ENCODE measurements around the gene XPO5. TPM values are rescaled to one million over a fixed set of nuclear protein-coding genes. Genes with fewer than 3 reads are reported as not detected.

The XPO5 gene
- total RNA-seq, 3 donors from 2014 or later (not counting 1 experiment from before 2014, with no cell fraction given) = 47.6 to 54.6 (median 48.7) TPM

GRCh38 chr6:43509142-43509983 is 66.5 kb downstream of the XPO5 start:
- Mint-ChIP-seq H3K4me1 (peaks cover 7 to 24% of the 10 kb centered on the region in 2 donors), H3K27me3 (ENCODE audit: low read depth in 2 of 2) (peaks cover 10 to 12% of the 10 kb centered on the region in 2 donors), H3K36me3 (peaks cover 6% of the 10 kb centered on the region), H3K27ac (peak overlapping the region in 1 of 2 donors; percentile 87), H3K4me3 (peak overlapping the region; percentile 80), H3K9me3 (no peaks in the 10 kb centered on the region)
- Histone ChIP-seq H3K36me3 (ENCODE audit: control insufficient read depth, insufficient read depth, low read length) (peaks cover 45% of the 10 kb centered on the region), H3K27ac (ENCODE audit: low read length) (no peak overlapping the region), H3K27me3 (ENCODE audit: control insufficient read depth, insufficient read depth, low read length) (peaks cover 17% of the 10 kb centered on the region), H3K9me3 (ENCODE audit: control insufficient read depth, insufficient read depth, low read length) (no peaks in the 10 kb centered on the region), H3K4me3 (ENCODE audit: low read length) (no peak overlapping the region), H3K4me1 (ENCODE audit: control insufficient read depth, insufficient read depth, low read length) (peaks cover 15% of the 10 kb centered on the region)
- TF ChIP-seq CTCF (IDR thresholded peaks at IDR 0.05) = no peak
- peak in 1 of 2 donors; percentile 36 for DNase-seq
- intact Hi-C loops (cut with micrococcal nuclease) = loop anchor here (10.0 kb wide), 1 partner anchor 275 kb away; no protein-coding TSS in a partner anchor
- WGBS (ENCODE audit: insufficient coverage) = 9% methylated on average over 69 of the region's 69 CpGs
- ATAC-seq = no peak

- no peak for ATAC-seq
- intact Hi-C loops (cut with micrococcal nuclease) = loop anchor here (10.0 kb wide), 1 partner anchor 274 kb away; no protein-coding TSS in a partner anchor
- H3K27me3 Mint-ChIP-seq (ENCODE audit: low read depth in 2 of 2) = peaks cover 10 to 12% of the 10 kb centered on the region in 2 donors
- Histone ChIP-seq H3K4me3 (ENCODE audit: low read length) (no peak overlapping the region), H3K27ac (ENCODE audit: low read length) (no peak overlapping the region), H3K27me3 (ENCODE audit: control insufficient read depth, insufficient read depth, low read length) (peaks cover 17% of the 10 kb centered on the region), H3K36me3 (ENCODE audit: control insufficient read depth, insufficient read depth, low read length) (peaks cover 44% of the 10 kb centered on the region), H3K9me3 (ENCODE audit: control insufficient read depth, insufficient read depth, low read length) (no peaks in the 10 kb centered on the region), H3K4me1 (ENCODE audit: control insufficient read depth, insufficient read depth, low read length) (peaks cover 15% of the 10 kb centered on the region)
- H3K4me1 Mint-ChIP-seq = peaks cover 7 to 19% of the 10 kb centered on the region in 2 donors
- DNase-seq = no peak
- TF ChIP-seq CTCF (IDR thresholded peaks at IDR 0.05) = no peak
- H3K9me3 Mint-ChIP-seq = no peaks in the 10 kb centered on the region
- H3K36me3 Mint-ChIP-seq = peaks cover 6% of the 10 kb centered on the region
- peak overlapping the region in 1 of 2 donors; percentile 87 for H3K27ac Mint-ChIP-seq
- H3K4me3 Mint-ChIP-seq = peak overlapping the region; percentile 80
- WGBS (ENCODE audit: insufficient coverage) = 75% methylated on average over 8 of the region's 8 CpGs
Observed at GRCh38 chr6:43508481-43509141, 67.2 kb downstream of the XPO5 start.

GRCh38 chr6:43506667-43507471 is 69.0 kb downstream of the XPO5 start:
- intact Hi-C loops (cut with micrococcal nuclease) = loop anchor here (1.0 to 10.0 kb wide), 4 partner anchors 52 to 272 kb away; partner anchors contain the start of genes CRIP3 and DLK2
- peaks cover 15% of the 10 kb centered on the region for H3K4me1 ChIP-seq (ENCODE audit: control insufficient read depth, insufficient read depth, low read length)
- DNase-seq = peak; percentile 76 to 93
- 36% methylated on average over 14 of the region's 14 CpGs for WGBS (ENCODE audit: insufficient coverage)
- peaks cover 41% of the 10 kb centered on the region for H3K36me3 ChIP-seq (ENCODE audit: control insufficient read depth, insufficient read depth, low read length)
- no peak overlapping the region for H3K4me3 ChIP-seq (ENCODE audit: low read length)
- peak; percentile 71 to 83 (median 78) for ATAC-seq
- H3K27ac ChIP-seq (ENCODE audit: low read length) = no peak overlapping the region
- Mint-ChIP-seq H3K36me3 (peaks cover 6% of the 10 kb centered on the region), H3K9me3 (no peaks in the 10 kb centered on the region), H3K27ac (peak overlapping the region; percentile 16 to 64), H3K27me3 (ENCODE audit: low read depth in 2 of 2) (peaks cover 10 to 12% of the 10 kb centered on the region in 2 donors), H3K4me1 (peaks cover 5 to 14% of the 10 kb centered on the region in 2 donors), H3K4me3 (no peak overlapping the region)
- H3K27me3 ChIP-seq (ENCODE audit: control insufficient read depth, insufficient read depth, low read length) = peaks cover 17% of the 10 kb centered on the region
- H3K9me3 ChIP-seq (ENCODE audit: control insufficient read depth, insufficient read depth, low read length) = no peaks in the 10 kb centered on the region
- TF ChIP-seq CTCF (IDR thresholded peaks at IDR 0.05) = peak; percentile 96

Measured in natural killer cell (primary cell).